GM12873 (cell line): ENCODE measurements around the gene UNC5C.

Experiments
- TF ChIP-seq, protein P1 (sequence below): IDR thresholded peaks from 2 replicates; pipeline ENCODE4 v1.5.1; 2012; ENCODE audit warnings: low read depth, mild to moderate bottlenecking, moderate library complexity, low read length, control low read depth; ENCODE audit not compliant: insufficient read depth; ENCODE audit errors: missing control alignments

UNC5C gene

DNA sequence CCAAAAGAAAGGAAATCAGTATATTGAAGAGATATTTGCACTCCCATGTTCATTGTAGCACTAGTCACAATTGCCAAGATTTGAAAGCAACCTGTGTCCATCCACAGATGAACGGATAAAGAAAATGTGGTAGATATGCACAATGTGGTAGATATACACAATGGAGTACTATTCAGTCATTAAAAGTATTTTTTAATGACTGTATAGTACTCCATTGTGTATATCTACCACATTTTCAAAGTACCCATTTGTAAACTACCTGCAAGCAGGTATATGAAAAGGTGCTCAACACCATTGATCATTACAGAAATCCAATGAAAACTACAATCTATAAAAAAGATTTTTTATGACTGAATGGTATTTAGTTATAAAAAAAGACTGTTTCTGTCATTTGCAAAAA is 200.4 kb downstream of the UNC5C start:
- TF ChIP-seq, protein P1, sequence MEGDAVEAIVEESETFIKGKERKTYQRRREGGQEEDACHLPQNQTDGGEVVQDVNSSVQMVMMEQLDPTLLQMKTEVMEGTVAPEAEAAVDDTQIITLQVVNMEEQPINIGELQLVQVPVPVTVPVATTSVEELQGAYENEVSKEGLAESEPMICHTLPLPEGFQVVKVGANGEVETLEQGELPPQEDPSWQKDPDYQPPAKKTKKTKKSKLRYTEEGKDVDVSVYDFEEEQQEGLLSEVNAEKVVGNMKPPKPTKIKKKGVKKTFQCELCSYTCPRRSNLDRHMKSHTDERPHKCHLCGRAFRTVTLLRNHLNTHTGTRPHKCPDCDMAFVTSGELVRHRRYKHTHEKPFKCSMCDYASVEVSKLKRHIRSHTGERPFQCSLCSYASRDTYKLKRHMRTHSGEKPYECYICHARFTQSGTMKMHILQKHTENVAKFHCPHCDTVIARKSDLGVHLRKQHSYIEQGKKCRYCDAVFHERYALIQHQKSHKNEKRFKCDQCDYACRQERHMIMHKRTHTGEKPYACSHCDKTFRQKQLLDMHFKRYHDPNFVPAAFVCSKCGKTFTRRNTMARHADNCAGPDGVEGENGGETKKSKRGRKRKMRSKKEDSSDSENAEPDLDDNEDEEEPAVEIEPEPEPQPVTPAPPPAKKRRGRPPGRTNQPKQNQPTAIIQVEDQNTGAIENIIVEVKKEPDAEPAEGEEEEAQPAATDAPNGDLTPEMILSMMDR, result no peak

DNA sequence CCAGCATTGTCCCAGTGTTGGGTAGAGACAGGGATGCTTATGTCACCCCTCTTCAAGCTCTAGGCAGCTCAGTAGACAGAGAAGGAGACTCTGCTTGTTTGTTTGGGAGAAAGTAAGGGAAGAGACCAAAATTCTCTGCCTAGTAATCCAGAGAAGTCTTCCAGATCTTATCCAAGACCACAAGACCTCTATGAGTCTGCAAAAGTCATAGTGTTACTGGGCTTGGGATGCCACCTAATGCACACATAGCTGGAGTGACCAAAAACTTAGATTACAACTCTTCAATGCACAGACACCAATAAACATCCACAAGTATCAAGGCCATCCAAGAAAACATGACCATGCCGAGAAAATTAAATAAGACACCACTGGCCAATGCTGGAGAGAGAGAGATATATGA is 205.5 kb downstream of the UNC5C start:
- TF ChIP-seq, protein P1, result no peak

DNA sequence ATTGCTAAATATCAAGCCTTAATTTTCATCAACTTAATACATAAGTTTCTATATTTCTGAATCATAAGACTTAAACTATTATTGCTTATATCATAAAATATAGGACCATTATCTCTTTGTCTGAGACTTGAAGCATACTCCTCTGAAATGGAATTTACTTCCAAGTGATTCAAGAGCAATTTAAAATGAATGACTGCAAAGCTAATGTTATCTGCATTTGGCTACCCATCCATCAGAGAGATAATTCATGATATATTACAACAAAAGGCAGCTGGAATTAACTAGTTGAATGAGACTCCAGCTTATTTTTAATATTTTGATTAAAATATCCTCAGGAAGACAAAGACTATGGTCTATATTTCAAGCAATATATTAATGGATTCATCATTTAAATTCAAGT is 208.6 kb downstream of the UNC5C start:
- TF ChIP-seq, protein P1, result no peak

DNA sequence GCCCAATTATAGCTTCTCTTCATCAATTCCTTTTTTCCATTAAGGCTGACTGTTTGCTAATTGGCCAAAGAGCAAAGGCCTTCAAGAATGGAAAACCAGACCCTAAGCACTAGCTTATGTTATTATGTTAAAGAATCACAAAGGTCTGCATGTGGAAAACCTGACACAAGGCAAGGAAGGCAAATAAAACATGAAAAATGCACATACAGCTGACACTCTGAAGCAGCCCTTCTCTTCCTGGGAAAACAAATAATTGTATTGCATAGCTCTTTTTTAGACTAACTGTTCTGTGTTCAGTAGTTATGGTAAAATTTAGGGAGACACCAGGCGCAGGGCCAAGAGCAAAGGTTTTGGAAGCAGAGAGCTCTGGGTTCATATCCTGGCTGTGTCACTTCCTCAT is 223.1 kb downstream of the UNC5C start:
- TF ChIP-seq, protein P1, result no peak

DNA sequence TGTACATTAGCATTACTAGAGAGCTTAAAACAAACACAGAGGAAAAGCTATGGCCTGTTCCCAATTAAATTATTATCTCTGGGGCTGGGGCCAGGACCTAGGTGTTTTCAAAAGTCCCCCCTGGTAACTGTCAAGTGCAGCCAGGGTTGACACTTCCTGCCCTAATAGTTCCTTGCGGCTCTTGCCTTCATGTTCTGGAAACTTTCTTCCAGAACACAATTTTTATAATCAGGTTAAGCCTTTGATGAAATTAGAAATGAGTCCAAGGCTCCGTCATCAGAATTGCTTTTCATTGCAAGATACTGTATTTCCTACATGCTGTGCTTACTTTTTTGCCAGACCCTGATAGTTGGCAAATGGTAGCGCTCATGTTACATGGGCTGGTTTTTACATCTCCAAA is 229.6 kb downstream of the UNC5C start:
- TF ChIP-seq, protein P1, result no peak

DNA sequence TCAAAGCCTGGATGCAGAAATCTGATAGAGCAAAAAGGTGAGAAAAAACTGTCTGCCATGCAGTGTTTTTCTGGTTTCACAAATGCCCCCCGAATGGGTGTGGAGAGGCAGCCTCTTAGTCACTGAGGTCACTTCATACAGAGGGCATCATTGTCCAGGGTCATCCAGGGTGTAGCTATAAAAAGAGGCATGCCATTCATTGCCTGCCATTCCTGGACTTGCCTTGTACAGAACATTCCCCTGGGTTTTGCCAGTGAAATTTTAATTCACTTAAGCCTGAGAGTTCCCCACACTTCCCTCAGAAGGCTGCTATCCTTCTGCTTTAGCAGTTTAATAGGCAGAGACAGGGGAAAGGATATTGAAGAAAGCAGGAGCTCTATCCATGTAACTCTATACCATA is 230.3 kb downstream of the UNC5C start:
- TF ChIP-seq, protein P1, result no peak

DNA sequence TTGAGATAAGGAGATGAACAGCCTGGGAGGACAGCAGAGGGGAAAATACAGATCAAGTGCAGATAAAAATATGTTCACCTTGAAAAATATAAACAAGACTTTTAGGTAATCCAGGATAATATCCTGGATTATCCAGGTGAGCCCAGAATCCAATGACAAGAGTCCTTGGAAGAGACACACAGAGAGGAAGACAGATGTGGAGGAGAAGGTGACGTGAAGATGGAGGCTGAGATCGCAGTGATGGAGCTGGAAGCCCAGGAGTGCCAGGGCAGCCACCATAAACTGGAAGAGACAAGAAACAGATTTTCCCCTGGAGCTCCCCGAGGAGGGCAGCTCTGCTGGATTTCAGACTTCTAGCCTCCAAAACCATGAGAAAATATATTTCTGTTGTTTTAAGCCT is 230.7 kb downstream of the UNC5C start:
- TF ChIP-seq, protein P1, result no peak
